GM12878 (cell line): ENCODE results near the gene SMOC2. TPM values are rescaled to one million over a fixed set of nuclear protein-coding genes. Genes with fewer than 3 reads are reported as not detected.

Source experiments
- ATAC-seq: fragments of 200-7000 bp; cut with Tn5 transposase; 3 replicates; pipeline ENCODE4 v1.9.1; 2020; ENCODE audit warnings: mild to moderate bottlenecking, moderate library complexity
- BruUV-seq: library from RNA; stranded (reverse); fragments of 400-500 nt; replicated peaks from 2 replicates; lab custom pipeline; 2021; lab: Mats Ljungman, UMichigan
- CTCF ChIA-PET: fragments of 300-600 bp; sonication (Branson Sonifier 250); formaldehyde crosslinking; extraction: SDS; loops from one replicate; lab custom pipeline; 2021; ENCODE audit warnings: inconsistent platforms; lab: Yijun Ruan, JAX
- POLR2A ChIA-PET: fragments of 350-600 bp; formaldehyde crosslinking; extraction: SDS; loops from one replicate; lab custom pipeline; 2021; ENCODE audit warnings: inconsistent platforms; lab: Charles Lee
- RAD21 ChIA-PET: fragments of 300-600 bp; sonication (Branson Sonifier 250); formaldehyde crosslinking; loops from one replicate; lab custom pipeline; 2023; ENCODE audit warnings: antibody characterized with exemption; ENCODE audit not compliant: unreplicated experiment; lab: Charles Lee
- SMC1A ChIA-PET: fragments of 300-600 bp; sonication (Branson Sonifier 250); formaldehyde crosslinking; loops from one replicate; lab custom pipeline; 2023; ENCODE audit not compliant: unreplicated experiment, uncharacterized antibody; lab: Charles Lee
- DNase-seq: peaks from one replicate; pipeline ENCODE4 v3.0.0-alpha.2; 2011; ENCODE audit warnings: low read depth, low spot score
- FAIRE-seq: peaks from 3 replicates; lab custom pipeline; 2011; peaks lifted over from hg19 to GRCh38; lab: Jason Lieb, UNC
- H2AFZ ChIP-seq: 2 replicates; pipeline ENCODE4 v1.6.0; 2011; ENCODE audit warnings: low read depth, low read length, control low read depth; ENCODE audit not compliant: control insufficient read depth
- H3K27ac ChIP-seq: 2 replicates; pipeline ENCODE4 v1.5.1; 2011; ENCODE audit warnings: control low read depth; ENCODE audit not compliant: control insufficient read depth, insufficient read depth
- H3K27me3 ChIP-seq, 2 experiments: replicated peaks in 1 of 2; 2 replicates each; pipeline versions ENCODE4 v1.6.0 to v1.6.1; 2011; ENCODE audit warnings: low read length in 1 of 2; ENCODE audit not compliant: control insufficient read depth in 2 of 2, insufficient read depth in 2 of 2
- H3K36me3 ChIP-seq, 2 experiments: 2 replicates each; pipeline ENCODE4 v1.5.1; 2011; ENCODE audit warnings: low read length in 1 of 2; ENCODE audit not compliant: control insufficient read depth in 2 of 2, insufficient read depth in 2 of 2
- H3K4me1 ChIP-seq: 2 replicates; pipeline ENCODE4 v1.6.1; 2011; ENCODE audit warnings: mild to moderate bottlenecking, low read length, moderate library complexity, mixed read lengths; ENCODE audit not compliant: control insufficient read depth, insufficient read depth
- H3K4me2 ChIP-seq: 2 replicates; pipeline ENCODE4 v1.6.0; 2011; ENCODE audit warnings: control low read depth; ENCODE audit not compliant: control insufficient read depth, insufficient read depth
- H3K4me3 ChIP-seq: fragments of 200-600 bp; sonication (generic); 2 replicates; pipeline ENCODE4 v1.5.1; 2016
- H3K79me2 ChIP-seq: 2 replicates; pipeline ENCODE4 v1.6.0; 2011; ENCODE audit warnings: low read length; ENCODE audit not compliant: control insufficient read depth, insufficient read depth
- H3K9ac ChIP-seq: 2 replicates; pipeline ENCODE4 v1.8.0; 2011; ENCODE audit warnings: low read length, control low read depth, mixed read lengths; ENCODE audit not compliant: control insufficient read depth, insufficient read depth
- H3K9me3 ChIP-seq: replicated peaks from 3 replicates; pipeline ENCODE4 v1.5.1; 2011; ENCODE audit warnings: mild to moderate bottlenecking, low read length; ENCODE audit not compliant: control insufficient read depth, insufficient read depth
- H4K20me1 ChIP-seq: 2 replicates; pipeline ENCODE4 v1.6.0; 2011; ENCODE audit not compliant: control insufficient read depth, insufficient read depth
- BMI1 ChIP-seq: fragments of 450-650 bp; IDR thresholded peaks from 2 replicates; pipeline ENCODE4 v1.6.1; 2016; ENCODE audit warnings: mild to moderate bottlenecking, moderate library complexity, borderline replicate concordance
- MTA3 ChIP-seq: IDR thresholded peaks from 2 replicates; pipeline ENCODE4 v1.6.1; 2012; ENCODE audit warnings: low read length, inconsistent platforms, borderline replicate concordance
- NR2C2 ChIP-seq: IDR thresholded peaks from 2 replicates; pipeline ENCODE4 v1.6.1; 2011; ENCODE audit warnings: borderline replicate concordance, low read depth; ENCODE audit not compliant: control insufficient read depth, insufficient read length
- RAD51 ChIP-seq: fragments of 450-650 bp; IDR thresholded peaks from 2 replicates; pipeline ENCODE4 v1.6.1; 2016; ENCODE audit warnings: moderate library complexity, mild to moderate bottlenecking, inconsistent platforms
- RUNX3 ChIP-seq: IDR thresholded peaks from 2 replicates; pipeline ENCODE4 v1.6.1; 2012; ENCODE audit warnings: low read length, inconsistent platforms
- SIN3A ChIP-seq: IDR thresholded peaks from 2 replicates; pipeline ENCODE4 v1.6.1; 2012; ENCODE audit warnings: low read depth, low read length, improper control_type of control experiment
- ZNF274 ChIP-seq: IDR thresholded peaks from one replicate; pipeline ENCODE4 v1.8.0; 2011; ENCODE audit not compliant: insufficient read length, insufficient read depth
- ZNF384 ChIP-seq: IDR thresholded peaks from 2 replicates; pipeline ENCODE4 v1.6.1; 2012; ENCODE audit warnings: low read depth, mild to moderate bottlenecking, low read length, improper control_type of control experiment, borderline replicate concordance
- WGBS: methylation state at CpG from one replicate; pipeline ENCODE4 v1.1.6; 2016; ENCODE audit warnings: low lambda C conversion rate; ENCODE audit not compliant: insufficient replicate concordance, insufficient coverage; ENCODE audit errors: missing lambda C conversion rate; 5-methylcytosine and 5-hydroxymethylcytosine counted together
- in situ Hi-C: fragments of 300-500 bp; cut with MboI; formaldehyde crosslinking; loops from 9 replicates; pipeline ENCODE4 v1.14.3; 2018; ENCODE audit warnings: mixed read lengths
- intact Hi-C: fragments of 100-400 bp; cut with micrococcal nuclease; formaldehyde crosslinking; loops from one replicate; pipeline ENCODE4 v1.14.2; 2022; ENCODE audit not compliant: unreplicated experiment
- polyA plus RNA-seq, 11 experiments: library from polyadenylated mRNA; depleted of rRNA in 4 of 11; unstranded in 6 of 11; stranded (reverse) in 5 of 11; fragments of >200 nt; fragmentation: Nextera tagmentation in 4 of 11; fragmentation: Illumina TruSeq in 1 of 11; extraction: Ambion mirVana in 4 of 11; extraction: Trizol in 1 of 11; gene quantifications; 1 replicate in 1 of 11; 2 replicates in 10 of 11; pipeline versions ENCODE4 v1.2.1 to v1.2.3, GENCODE V29; 2011 to 2016; ENCODE audit warnings: inconsistent platforms in 2 of 11, missing spikeins in 2 of 11, low read depth in 1 of 11
- total RNA-seq, 4 experiments: library from RNA; depleted of rRNA in 3 of 4; stranded (reverse); fragments of >200 nt in 3 of 4; fragmentation: Illumina TruSeq in 1 of 4; extraction: Trizol in 1 of 4; gene quantifications; 2 replicates each; pipeline versions ENCODE4 v1.2.1 to v1.2.3, GENCODE V29; 2013 to 2021
- TF ChIP-seq, protein P1 (sequence below): fragments of 450-650 bp; IDR thresholded peaks from 2 replicates; pipeline ENCODE4 v1.6.1; 2017; ENCODE audit warnings: mild to moderate bottlenecking, moderate library complexity

SMOC2 gene
- total and polyA plus RNA-seq, 10 of the 15 experiments (the other 5 are each of a cell fraction or from before 2014, with no cell fraction given): 0.10 to 0.12 TPM; not detected in 8

GRCh38 chr6:168686831-168687730 lies 246.1 kb downstream of the SMOC2 start:
- no peak overlapping the region for H3K9ac ChIP-seq
- H3K4me2 ChIP-seq: no peak overlapping the region
- no peak overlapping the region for H3K27ac ChIP-seq
- no TSS peak for BruUV-seq
- H3K4me1 ChIP-seq: no peaks in the 10 kb centered on the region
- ChIA-PET CTCF (no interaction called here), POLR2A (no interaction called here), SMC1A (no interaction called here), RAD21 (no interaction called here)
- intact Hi-C loops: no loop called here
- ATAC-seq (no peak), DNase-seq (no peak), FAIRE-seq (no peak)
- WGBS: 15% methylated on average over 14 of the region's 14 CpGs
- H4K20me1 ChIP-seq: no peaks in the 10 kb centered on the region
- no peaks in the 10 kb centered on the region for H3K36me3 ChIP-seq
- H3K9me3 ChIP-seq: no peaks in the 10 kb centered on the region
- no peak overlapping the region for H2AFZ ChIP-seq
- H3K27me3 ChIP-seq: no peaks in the 10 kb centered on the region
- no peak overlapping the region for H3K4me3 ChIP-seq
- in situ Hi-C loops: no loop called here
- H3K79me2 ChIP-seq: no peaks in the 10 kb centered on the region
- TF ChIP-seq RUNX3 (no peak), ZNF274 (no peak), RAD51 (no peak), SIN3A (no peak), NR2C2 (no peak)
- TF ChIP-seq, all 136 proteins: peak for 0

GRCh38 chr6:168690271-168690670 lies 249.3 kb downstream of the SMOC2 start:
- H3K79me2 ChIP-seq: no peaks in the 10 kb centered on the region
- POLR2A ChIA-PET: no interaction called here
- no TSS peak for BruUV-seq
- RAD21 ChIA-PET: no interaction called here
- no peak overlapping the region for H3K4me2 ChIP-seq
- WGBS: 27% methylated on average over 7 of the region's 7 CpGs
- no peaks in the 10 kb centered on the region for H3K27me3 ChIP-seq
- no peaks in the 10 kb centered on the region for H3K9me3 ChIP-seq
- no peak overlapping the region for H3K9ac ChIP-seq
- no peak overlapping the region for H3K27ac ChIP-seq
- intact Hi-C loops (no loop called here), in situ Hi-C loops (no loop called here)
- H3K4me3 ChIP-seq: no peak overlapping the region
- H3K36me3 ChIP-seq: no peaks in the 10 kb centered on the region
- no peak for DNase-seq
- H3K4me1 ChIP-seq: no peaks in the 10 kb centered on the region
- CTCF ChIA-PET: no interaction called here
- H4K20me1 ChIP-seq: no peaks in the 10 kb centered on the region
- no peak overlapping the region for H2AFZ ChIP-seq
- SMC1A ChIA-PET: no interaction called here
- no peak for TF ChIP-seq BMI1
- TF ChIP-seq, protein P1, sequence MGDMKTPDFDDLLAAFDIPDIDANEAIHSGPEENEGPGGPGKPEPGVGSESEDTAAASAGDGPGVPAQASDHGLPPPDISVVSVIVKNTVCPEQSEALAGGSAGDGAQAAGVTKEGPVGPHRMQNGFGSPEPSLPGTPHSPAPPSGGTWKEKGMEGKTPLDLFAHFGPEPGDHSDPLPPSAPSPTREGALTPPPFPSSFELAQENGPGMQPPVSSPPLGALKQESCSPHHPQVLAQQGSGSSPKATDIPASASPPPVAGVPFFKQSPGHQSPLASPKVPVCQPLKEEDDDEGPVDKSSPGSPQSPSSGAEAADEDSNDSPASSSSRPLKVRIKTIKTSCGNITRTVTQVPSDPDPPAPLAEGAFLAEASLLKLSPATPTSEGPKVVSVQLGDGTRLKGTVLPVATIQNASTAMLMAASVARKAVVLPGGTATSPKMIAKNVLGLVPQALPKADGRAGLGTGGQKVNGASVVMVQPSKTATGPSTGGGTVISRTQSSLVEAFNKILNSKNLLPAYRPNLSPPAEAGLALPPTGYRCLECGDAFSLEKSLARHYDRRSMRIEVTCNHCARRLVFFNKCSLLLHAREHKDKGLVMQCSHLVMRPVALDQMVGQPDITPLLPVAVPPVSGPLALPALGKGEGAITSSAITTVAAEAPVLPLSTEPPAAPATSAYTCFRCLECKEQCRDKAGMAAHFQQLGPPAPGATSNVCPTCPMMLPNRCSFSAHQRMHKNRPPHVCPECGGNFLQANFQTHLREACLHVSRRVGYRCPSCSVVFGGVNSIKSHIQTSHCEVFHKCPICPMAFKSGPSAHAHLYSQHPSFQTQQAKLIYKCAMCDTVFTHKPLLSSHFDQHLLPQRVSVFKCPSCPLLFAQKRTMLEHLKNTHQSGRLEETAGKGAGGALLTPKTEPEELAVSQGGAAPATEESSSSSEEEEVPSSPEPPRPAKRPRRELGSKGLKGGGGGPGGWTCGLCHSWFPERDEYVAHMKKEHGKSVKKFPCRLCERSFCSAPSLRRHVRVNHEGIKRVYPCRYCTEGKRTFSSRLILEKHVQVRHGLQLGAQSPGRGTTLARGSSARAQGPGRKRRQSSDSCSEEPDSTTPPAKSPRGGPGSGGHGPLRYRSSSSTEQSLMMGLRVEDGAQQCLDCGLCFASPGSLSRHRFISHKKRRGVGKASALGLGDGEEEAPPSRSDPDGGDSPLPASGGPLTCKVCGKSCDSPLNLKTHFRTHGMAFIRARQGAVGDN: no peak
- TF ChIP-seq MTA3: no peak
- TF ChIP-seq ZNF384: no peak
- TF ChIP-seq, all 136 proteins: peak for 0
- no peak for ATAC-seq
- no peak for FAIRE-seq
